ENCODE results near the gene CFAP45.

The CFAP45 gene, protein sequence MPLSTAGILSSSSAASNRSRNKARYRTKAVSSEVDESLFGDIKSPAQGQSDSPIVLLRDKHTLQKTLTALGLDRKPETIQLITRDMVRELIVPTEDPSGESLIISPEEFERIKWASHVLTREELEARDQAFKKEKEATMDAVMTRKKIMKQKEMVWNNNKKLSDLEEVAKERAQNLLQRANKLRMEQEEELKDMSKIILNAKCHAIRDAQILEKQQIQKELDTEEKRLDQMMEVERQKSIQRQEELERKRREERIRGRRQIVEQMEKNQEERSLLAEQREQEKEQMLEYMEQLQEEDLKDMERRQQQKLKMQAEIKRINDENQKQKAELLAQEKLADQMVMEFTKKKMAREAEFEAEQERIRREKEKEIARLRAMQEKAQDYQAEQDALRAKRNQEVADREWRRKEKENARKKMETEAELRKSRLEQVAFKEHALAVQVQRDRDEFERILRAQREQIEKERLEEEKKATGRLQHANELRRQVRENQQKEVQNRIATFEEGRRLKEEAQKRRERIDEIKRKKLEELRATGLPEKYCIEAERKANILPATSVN

GRCh38 chr1:159900086-159900680 is at the start of gene CFAP45:
TSS of gene CFAP45 (minus strand) at chr1:159900165. CDS start at chr1:159900098, 67 bp downstream.
- no peaks in the 10 kb centered on the region for H3F3A ChIP-seq (ENCODE audit: insufficient read depth, low read length)
- no peak within 1 kb of the TSS for H3K4me2 ChIP-seq (ENCODE audit: low read length)
- H3K4me1 ChIP-seq (ENCODE audit: insufficient read depth, low read length, severe bottlenecking) = no peaks in the 10 kb centered on the region
- no peak within 1 kb of the TSS for H3K4me3 ChIP-seq (ENCODE audit: low read depth, low read length, poor library complexity, severe bottlenecking)
- no peaks in the 10 kb centered on the region for H3K9me2 ChIP-seq (ENCODE audit: low read depth, low read length)
- 0 out of 2 replicates have a peak, but pooled peaks cover under 1% of the 10 kb centered on the region for H3K27me3 ChIP-seq (ENCODE audit: insufficient read depth, low read length)
- H2AFZ ChIP-seq (ENCODE audit: low read length) = no peak within 1 kb of the TSS
- no peaks in the 10 kb centered on the region for H3K79me2 ChIP-seq (ENCODE audit: insufficient read depth, low read length)
- TF ChIP-seq EZH2 (IDR thresholded peaks at IDR 0.05; ENCODE audit: borderline replicate concordance, low read length) = no peak
- TF ChIP-seq, protein P1, sequence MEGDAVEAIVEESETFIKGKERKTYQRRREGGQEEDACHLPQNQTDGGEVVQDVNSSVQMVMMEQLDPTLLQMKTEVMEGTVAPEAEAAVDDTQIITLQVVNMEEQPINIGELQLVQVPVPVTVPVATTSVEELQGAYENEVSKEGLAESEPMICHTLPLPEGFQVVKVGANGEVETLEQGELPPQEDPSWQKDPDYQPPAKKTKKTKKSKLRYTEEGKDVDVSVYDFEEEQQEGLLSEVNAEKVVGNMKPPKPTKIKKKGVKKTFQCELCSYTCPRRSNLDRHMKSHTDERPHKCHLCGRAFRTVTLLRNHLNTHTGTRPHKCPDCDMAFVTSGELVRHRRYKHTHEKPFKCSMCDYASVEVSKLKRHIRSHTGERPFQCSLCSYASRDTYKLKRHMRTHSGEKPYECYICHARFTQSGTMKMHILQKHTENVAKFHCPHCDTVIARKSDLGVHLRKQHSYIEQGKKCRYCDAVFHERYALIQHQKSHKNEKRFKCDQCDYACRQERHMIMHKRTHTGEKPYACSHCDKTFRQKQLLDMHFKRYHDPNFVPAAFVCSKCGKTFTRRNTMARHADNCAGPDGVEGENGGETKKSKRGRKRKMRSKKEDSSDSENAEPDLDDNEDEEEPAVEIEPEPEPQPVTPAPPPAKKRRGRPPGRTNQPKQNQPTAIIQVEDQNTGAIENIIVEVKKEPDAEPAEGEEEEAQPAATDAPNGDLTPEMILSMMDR (IDR thresholded peaks at IDR 0.05; ENCODE audit: low read length) = no peak
- H3K9ac ChIP-seq (ENCODE audit: low read length) = no peak within 1 kb of the TSS
- no peaks in the 10 kb centered on the region for H4K20me1 ChIP-seq (ENCODE audit: insufficient read depth, low read length)
- no peak within 1 kb of the TSS for H3K27ac ChIP-seq (ENCODE audit: low read depth, low read length, poor library complexity, severe bottlenecking)
- no peaks in the 10 kb centered on the region for H3K9me3 ChIP-seq (ENCODE audit: low read length)
- H3K36me3 ChIP-seq (ENCODE audit: insufficient read depth, low read length) = no peaks in the 10 kb centered on the region

- Histone ChIP-seq H3F3A (ENCODE audit: insufficient read depth, low read length) (no peaks in the 10 kb centered on the region), H3K36me3 (ENCODE audit: insufficient read depth, low read length) (no peaks in the 10 kb centered on the region), H3K9me3 (ENCODE audit: low read length) (no peaks in the 10 kb centered on the region), H3K9ac (ENCODE audit: low read length) (no peak overlapping the region), H4K20me1 (ENCODE audit: insufficient read depth, low read length) (no peaks in the 10 kb centered on the region), H3K4me2 (ENCODE audit: low read length) (no peak overlapping the region), H3K27me3 (ENCODE audit: insufficient read depth, low read length) (no peaks in the 10 kb centered on the region), H3K4me1 (ENCODE audit: insufficient read depth, low read length, severe bottlenecking) (no peaks in the 10 kb centered on the region), H3K9me2 (ENCODE audit: low read depth, low read length) (no peaks in the 10 kb centered on the region), H3K27ac (ENCODE audit: low read depth, low read length, poor library complexity, severe bottlenecking) (no peak overlapping the region), H3K79me2 (ENCODE audit: insufficient read depth, low read length) (no peaks in the 10 kb centered on the region), H2AFZ (ENCODE audit: low read length) (no peak overlapping the region), H3K4me3 (ENCODE audit: low read depth, low read length, poor library complexity, severe bottlenecking) (no peak overlapping the region)
- TF ChIP-seq EZH2 (IDR thresholded peaks at IDR 0.05; ENCODE audit: borderline replicate concordance, low read length) = no peak
- TF ChIP-seq, protein P1 (IDR thresholded peaks at IDR 0.05; ENCODE audit: low read length) = no peak
These were observed 49.2 kb upstream of the CFAP45 start for GRCh38 chr1:159949123-159949522.

- TF ChIP-seq, protein P1 (IDR thresholded peaks at IDR 0.05; ENCODE audit: low read length) = no peak
- TF ChIP-seq EZH2 (IDR thresholded peaks at IDR 0.05; ENCODE audit: borderline replicate concordance, low read length) = no peak
- H4K20me1 ChIP-seq (ENCODE audit: insufficient read depth, low read length) = no peaks in the 10 kb centered on the region
- no peaks in the 10 kb centered on the region for H3K9me3 ChIP-seq (ENCODE audit: low read length)
- H3K36me3 ChIP-seq (ENCODE audit: insufficient read depth, low read length) = no peaks in the 10 kb centered on the region
- no peaks in the 10 kb centered on the region for H3F3A ChIP-seq (ENCODE audit: insufficient read depth, low read length)
- H3K27ac ChIP-seq (ENCODE audit: low read depth, low read length, poor library complexity, severe bottlenecking) = no peak overlapping the region
- H3K4me1 ChIP-seq (ENCODE audit: insufficient read depth, low read length, severe bottlenecking) = no peaks in the 10 kb centered on the region
- no peaks in the 10 kb centered on the region for H3K79me2 ChIP-seq (ENCODE audit: insufficient read depth, low read length)
- H3K4me2 ChIP-seq (ENCODE audit: low read length) = no peak overlapping the region
- no peak overlapping the region for H3K4me3 ChIP-seq (ENCODE audit: low read depth, low read length, poor library complexity, severe bottlenecking)
- H2AFZ ChIP-seq (ENCODE audit: low read length) = no peak overlapping the region
- H3K9ac ChIP-seq (ENCODE audit: low read length) = no peak overlapping the region
- H3K9me2 ChIP-seq (ENCODE audit: low read depth, low read length) = no peaks in the 10 kb centered on the region
- H3K27me3 ChIP-seq (ENCODE audit: insufficient read depth, low read length) = no peaks in the 10 kb centered on the region
These were observed 48.0 kb upstream of the CFAP45 start for GRCh38 chr1:159947942-159948341.
